PC-9 (cell line): Measurements from ENCODE around the gene HMGB2. TPM values are rescaled to one million over a fixed set of nuclear protein-coding genes. Genes with fewer than 3 reads are reported as not detected.

Experiments
- BruUV-seq: library from RNA; stranded (reverse); fragments of 400-500 nt; replicated peaks from 2 replicates; lab custom pipeline; 2021; lab: Mats Ljungman, UMichigan
- CTCF ChIA-PET: fragments of 300-600 bp; sonication (Branson Sonifier 250); formaldehyde crosslinking; loops from one replicate; lab custom pipeline; 2022; ENCODE audit warnings: antibody characterized with exemption; lab: Charles Lee
- POLR2A ChIA-PET: fragments of 300-600 bp; sonication (Branson Sonifier 250); formaldehyde crosslinking; loops from one replicate; lab custom pipeline; 2022; ENCODE audit warnings: antibody characterized with exemption; ENCODE audit not compliant: unreplicated experiment; lab: Charles Lee
- DNase-seq, 2 experiments: peaks; one replicate each; pipeline versions ENCODE4 v3.0.0 to v3.0.0-alpha.2; 2015 to 2022; ENCODE audit warnings: mixed read lengths in 1 of 2
- H2AFZ ChIP-seq: fragments of 200-600 bp; sonication (generic); 2 replicates; pipeline ENCODE4 v1.8.1; 2017; ENCODE audit warnings: antibody characterized with exemption
- H3F3A ChIP-seq: fragments of 200-600 bp; sonication (generic); 2 replicates; pipeline ENCODE4 v1.8.1; 2017; ENCODE audit warnings: antibody characterized with exemption, mild to moderate bottlenecking, low read depth; ENCODE audit not compliant: insufficient read depth
- H3K27ac ChIP-seq: fragments of 200-600 bp; sonication (generic); 2 replicates; pipeline ENCODE4 v1.6.1; 2016; ENCODE audit warnings: mixed run types
- H3K27me3 ChIP-seq: fragments of 200-600 bp; sonication (generic); 2 replicates; pipeline ENCODE4 v1.6.1; 2016; ENCODE audit warnings: low read depth, mixed run types; ENCODE audit not compliant: insufficient read depth
- H3K36me3 ChIP-seq: fragments of 200-600 bp; sonication (generic); 2 replicates; pipeline ENCODE4 v1.6.1; 2016; ENCODE audit warnings: low read depth, mixed run types
- H3K4me1 ChIP-seq: fragments of 200-600 bp; sonication (generic); replicated peaks from 2 replicates; pipeline ENCODE4 v1.6.1; 2016; ENCODE audit warnings: mixed run types; ENCODE audit not compliant: insufficient read depth
- H3K4me2 ChIP-seq: fragments of 200-600 bp; sonication (generic); 2 replicates; pipeline ENCODE4 v1.6.1; 2017; ENCODE audit warnings: mixed run types
- H3K4me3 ChIP-seq: fragments of 200-600 bp; sonication (generic); 2 replicates; pipeline ENCODE4 v1.6.1; 2016; ENCODE audit warnings: mixed run types
- H3K79me2 ChIP-seq: fragments of 200-600 bp; sonication (generic); 2 replicates; pipeline ENCODE4 v1.6.1; 2017; ENCODE audit warnings: low read depth, mixed run types
- H3K9me2 ChIP-seq: fragments of 200-600 bp; sonication (generic); 2 replicates; pipeline ENCODE4 v1.8.1; 2017; ENCODE audit warnings: mild to moderate bottlenecking; ENCODE audit not compliant: insufficient read depth
- H3K9me3 ChIP-seq: fragments of 200-600 bp; sonication (generic); 2 replicates; pipeline ENCODE4 v1.8.1; 2016; ENCODE audit warnings: low read depth; ENCODE audit not compliant: insufficient read depth
- H4K20me1 ChIP-seq: fragments of 200-600 bp; sonication (generic); 2 replicates; pipeline ENCODE4 v1.8.1; 2017; ENCODE audit not compliant: insufficient read depth
- CTCF ChIP-seq: fragments of 200-600 bp; sonication (generic); conservative IDR thresholded peaks from 2 replicates; pipeline ENCODE4 v1.6.1; 2017; ENCODE audit warnings: mixed run types, antibody characterized with exemption, mild to moderate bottlenecking, moderate library complexity
- EZH2 ChIP-seq: fragments of 200-600 bp; sonication (generic); IDR thresholded peaks from 2 replicates; pipeline ENCODE4 v1.8.0; 2017; ENCODE audit warnings: antibody characterized with exemption, low read depth
- intact Hi-C: fragments of 100-400 bp; cut with micrococcal nuclease; formaldehyde crosslinking; loops from one replicate; pipeline ENCODE4 v1.10.0; 2022; ENCODE audit not compliant: unreplicated experiment
- total RNA-seq: library from RNA; stranded (reverse); gene quantifications from 2 replicates; pipeline ENCODE4 v1.2.3, GENCODE V29; 2021

The HMGB2 gene
- total RNA-seq, 1 experiment from 2014 or later, result 213 TPM

- BruUV-seq, result no TSS peak
- Histone ChIP-seq H3K4me2 (no peak overlapping the region), H3K9me3 (no peaks in the 10 kb centered on the region), H4K20me1 (no peaks in the 10 kb centered on the region), H3K4me1 (no peaks in the 10 kb centered on the region), H3F3A (no peaks in the 10 kb centered on the region), H3K27ac (no peak overlapping the region), H3K36me3 (no peaks in the 10 kb centered on the region), H2AFZ (no peak overlapping the region), H3K27me3 (no peaks in the 10 kb centered on the region), H3K79me2 (no peaks in the 10 kb centered on the region), H3K9me2 (no peaks in the 10 kb centered on the region), H3K4me3 (no peak overlapping the region)
- intact Hi-C loops, result no loop called here
- ChIA-PET POLR2A (no interaction called here), CTCF (interaction anchor here (0.6 kb wide), 1 partner anchor 10 kb away, joined by 3 read pairs; no protein-coding TSS in a partner anchor)
- TF ChIP-seq CTCF (no peak), EZH2 (no peak)
- DNase-seq, result no peak
Measured at GRCh38 chr4:173345648-173346047, 11.5 kb upstream of the HMGB2 start.

DNA sequence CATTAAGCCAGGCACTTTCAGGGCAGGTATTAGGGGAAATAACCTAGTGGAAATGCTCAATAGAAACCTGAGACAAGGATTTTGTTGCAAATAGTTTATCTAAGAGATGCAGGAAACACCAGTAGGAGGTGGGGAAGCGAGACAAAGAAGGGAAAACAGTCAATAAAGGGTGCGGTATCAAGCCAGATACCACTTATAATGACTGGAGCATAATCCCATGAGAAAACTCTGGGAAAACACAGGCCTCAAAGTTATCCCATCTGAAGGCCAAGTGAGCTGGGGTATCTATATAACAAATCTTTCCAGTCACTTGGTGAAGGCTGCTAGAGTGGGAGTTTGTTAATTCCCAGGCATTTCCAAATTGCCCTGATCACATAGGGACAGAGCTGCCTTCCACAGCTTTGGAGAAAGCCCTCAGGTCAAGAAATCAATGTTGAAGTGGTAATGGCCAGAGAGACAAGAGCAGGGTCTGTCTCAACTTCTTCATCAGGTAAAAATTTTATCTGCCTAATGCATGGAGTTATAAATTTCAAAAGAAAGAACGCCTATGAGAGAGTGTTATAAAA lies 9.8 kb upstream of the HMGB2 start:
- BruUV-seq, result no TSS peak
- ChIA-PET POLR2A (no interaction called here), CTCF (no interaction called here)
- Histone ChIP-seq H2AFZ (no peak overlapping the region), H3K4me3 (no peak overlapping the region), H3K4me1 (no peaks in the 10 kb centered on the region), H3F3A (no peaks in the 10 kb centered on the region), H3K9me2 (no peaks in the 10 kb centered on the region), H4K20me1 (no peaks in the 10 kb centered on the region), H3K36me3 (no peaks in the 10 kb centered on the region), H3K27me3 (no peaks in the 10 kb centered on the region), H3K27ac (no peak overlapping the region), H3K4me2 (no peak overlapping the region), H3K79me2 (no peaks in the 10 kb centered on the region), H3K9me3 (no peaks in the 10 kb centered on the region)
- TF ChIP-seq CTCF (no peak), EZH2 (no peak)
- no peak for DNase-seq
- intact Hi-C loops, result no loop called here

DNA sequence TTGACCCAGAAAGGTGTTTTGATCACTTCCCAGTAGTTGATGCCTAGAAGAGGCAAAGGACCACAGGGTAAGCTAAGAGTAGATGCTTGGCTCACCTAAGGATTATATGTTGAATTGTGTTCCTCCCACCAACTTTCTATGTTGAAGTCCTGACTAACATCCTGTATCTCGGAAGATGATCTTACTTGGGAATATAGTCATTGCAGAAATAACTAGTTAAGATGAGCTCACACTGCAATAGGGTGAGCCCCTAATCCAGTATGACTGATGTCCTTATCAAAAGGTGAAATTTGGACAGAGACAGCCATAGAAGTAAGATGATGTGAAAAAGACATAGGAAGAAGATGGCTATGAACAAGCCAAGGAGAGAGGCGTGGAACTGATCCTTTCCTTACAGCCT lies 3.3 kb upstream of the HMGB2 start:
- Histone ChIP-seq H2AFZ (no peak overlapping the region), H3K9me3 (no peaks in the 10 kb centered on the region), H4K20me1 (no peaks in the 10 kb centered on the region), H3K27ac (no peak overlapping the region), H3K4me2 (no peak overlapping the region), H3K9me2 (no peaks in the 10 kb centered on the region), H3K36me3 (no peaks in the 10 kb centered on the region), H3K4me3 (no peak overlapping the region), H3F3A (0 out of 2 replicates have a peak, but pooled peaks cover 4% of the 10 kb centered on the region), H3K4me1 (peaks cover 14% of the 10 kb centered on the region), H3K27me3 (no peaks in the 10 kb centered on the region), H3K79me2 (peaks cover 16% of the 10 kb centered on the region)
- CTCF ChIA-PET, result no interaction called here
- intact Hi-C loops, result no loop called here
- no peak for DNase-seq
- no TSS peak for BruUV-seq
- POLR2A ChIA-PET, result no interaction called here
- TF ChIP-seq EZH2 (no peak), CTCF (no peak)
